ENCODE measurements around the gene MRPS14. TPM values are rescaled to one million over a fixed set of nuclear protein-coding genes. Genes with fewer than 3 reads are reported as not detected.
A peak's percentile ranks its signal among the peaks of the same experiment; 100 is the strongest.

The MRPS14 gene
- total RNA-seq, 1 donor from 2014 or later = 51.0 TPM

GRCh38 chr1:174982971-174983689, 40.1 kb downstream of the MRPS14 start:
- DNase-seq = no peak

GRCh38 chr1:174976436-174977108, 46.7 kb downstream of the MRPS14 start:
- no peak for DNase-seq

- no peak for DNase-seq
Measured at GRCh38 chr1:174975764-174976163, 47.5 kb downstream of the MRPS14 start.

GRCh38 chr1:174974711-174975119, 48.5 kb downstream of the MRPS14 start:
- no peak for DNase-seq

GRCh38 chr1:174971902-174972301, 51.3 kb downstream of the MRPS14 start:
- DNase-seq = no peak

GRCh38 chr1:174971466-174971865, 51.8 kb downstream of the MRPS14 start:
- no peak for DNase-seq

GRCh38 chr1:174969977-174970376, 53.2 kb downstream of the MRPS14 start:
- DNase-seq = no peak

- DNase-seq = no peak
Measured at GRCh38 chr1:174968750-174969244, 54.4 kb downstream of the MRPS14 start.

- DNase-seq = no peak
Measured at GRCh38 chr1:174967845-174968705, 55.1 kb downstream of the MRPS14 start.

- no peak for DNase-seq
Measured at GRCh38 chr1:174966008-174966572, 57.1 kb downstream of the MRPS14 start.

- peak; percentile 8 for DNase-seq
Measured at GRCh38 chr1:174965362-174966007, 57.7 kb downstream of the MRPS14 start.

GRCh38 chr1:174964972-174965361, 58.3 kb downstream of the MRPS14 start:
- DNase-seq = no peak

GRCh38 chr1:174964261-174964971, 58.8 kb downstream of the MRPS14 start:
- no peak for DNase-seq

- DNase-seq = no peak
Measured at GRCh38 chr1:174963529-174964125, 59.6 kb downstream of the MRPS14 start.

Small RNA genes within 50 kb of the gene (small RNA-seq; reads per million reads assigned to genes)
- not detected for gene RF00019
- not detected for gene RNU6-307P

Other genes starting within 250 kb of the MRPS14 start
- gene CACYBP, start 23.5 kb downstream of the MRPS14 start, total RNA-seq = 103 TPM
- 0.47 TPM for gene TNN, start 44.4 kb upstream of the MRPS14 start, total RNA-seq
- 0.47 TPM for gene KIAA0040, start 169.4 kb upstream of the MRPS14 start, total RNA-seq